ENCODE measurements around the gene CRYBG2. TPM values are rescaled to one million over a fixed set of nuclear protein-coding genes. Genes with fewer than 3 reads are reported as not detected.
A peak's percentile ranks its signal among the peaks of the same experiment; 100 is the strongest.
"Not testable (repeated sequence)": the region's sequence is repeated elsewhere in the genome, so short reads cannot be mapped to it uniquely, and the experiment has no call there.

CRYBG2 gene
- total and polyA plus RNA-seq, 10 of the 15 experiments (the other 5 are each of a cell fraction or from before 2014, with no cell fraction given), result 0.03 to 1.2 (median 0.11) TPM; not detected in 4

- CTCF ChIA-PET, result interaction anchor here (1.0 to 5.4 kb wide), 10 partner anchors 8 to 141 kb away, joined by 3 to 40 read pairs (median 5); partner anchors contain the start of genes CEP85 and SH3BGRL3
- H3K4me2 ChIP-seq (ENCODE audit: control insufficient read depth, insufficient read depth); H2AFZ ChIP-seq (ENCODE audit: control insufficient read depth, low read depth, low read length); H3K9me3 ChIP-seq (replicated peaks; ENCODE audit: control insufficient read depth, insufficient read depth, low read length); BruUV-seq (replicated peaks); H3K27ac ChIP-seq (ENCODE audit: control insufficient read depth, insufficient read depth); intact Hi-C loops (cut with micrococcal nuclease; ENCODE audit: unreplicated experiment); H3K4me3 ChIP-seq; DNase-seq (ENCODE audit: low read depth, low spot score); ATAC-seq; H3K79me2 ChIP-seq (ENCODE audit: control insufficient read depth, insufficient read depth, low read length); H3K27me3 ChIP-seq (replicated peaks in 1 of 2; ENCODE audit: control insufficient read depth in 2 of 2, insufficient read depth in 2 of 2, low read length in 1 of 2); H3K9ac ChIP-seq (ENCODE audit: control insufficient read depth, insufficient read depth, low read length); in situ Hi-C loops (cut with MboI); H4K20me1 ChIP-seq (ENCODE audit: control insufficient read depth, insufficient read depth); H3K36me3 ChIP-seq (ENCODE audit: control insufficient read depth in 2 of 2, insufficient read depth in 2 of 2, low read length in 1 of 2): not testable (repeated sequence)
- TF ChIP-seq CREB1 (IDR thresholded peaks at IDR 0.05; ENCODE audit: low read depth), result 0 out of 2 replicates have a peak, but pooled peaks have one; percentile 46
- SMC1A ChIA-PET (ENCODE audit: uncharacterized antibody, unreplicated experiment), result interaction anchor here (1.2 to 2.4 kb wide), 6 partner anchors 8 to 59 kb away, joined by 3 to 10 read pairs (median 6); no protein-coding TSS in a partner anchor
- H3K4me1 ChIP-seq (ENCODE audit: control insufficient read depth, insufficient read depth, low read length), result peaks cover 22% of the 10 kb centered on the region
- RAD21 ChIA-PET (ENCODE audit: unreplicated experiment), result interaction anchor here (1.0 to 1.9 kb wide), 3 partner anchors 43 to 90 kb away, joined by 3 to 6 read pairs (median 4); no protein-coding TSS in a partner anchor
- peak; percentile 80 for FAIRE-seq
- POLR2A ChIA-PET, result interaction anchor here (1.2 kb wide), 1 partner anchor 10 kb away, joined by 3 read pairs; no protein-coding TSS in a partner anchor
- 50% methylated on average over 2 of the region's 2 CpGs for WGBS (ENCODE audit: insufficient coverage, insufficient replicate concordance, low lambda C conversion rate, missing lambda C conversion rate)
Observed at GRCh38 chr1:26374361-26374760, 20.4 kb upstream of the CRYBG2 start.

- no TSS peak for BruUV-seq (replicated peaks)
- intact Hi-C loops (cut with micrococcal nuclease; ENCODE audit: unreplicated experiment), result no loop called here
Observed at GRCh38 chr1:26373789-26374188, 19.9 kb upstream of the CRYBG2 start.

More at GRCh38 chr1:26373789-26374188, 19.9 kb upstream of the CRYBG2 start:
- Histone ChIP-seq H3K36me3 (ENCODE audit: control insufficient read depth in 2 of 2, insufficient read depth in 2 of 2, low read length in 1 of 2) (no peaks in the 10 kb centered on the region), H3K4me3 (no peak overlapping the region), H3K9me3 (replicated peaks; ENCODE audit: control insufficient read depth, insufficient read depth, low read length) (no peaks in the 10 kb centered on the region; the same call in 2 of the 3 replicates), H3K79me2 (ENCODE audit: control insufficient read depth, insufficient read depth, low read length) (no peaks in the 10 kb centered on the region), H3K27me3 (replicated peaks in 1 of 2; ENCODE audit: control insufficient read depth in 2 of 2, insufficient read depth in 2 of 2, low read length in 1 of 2) (no peaks in the 10 kb centered on the region), H3K9ac (ENCODE audit: control insufficient read depth, insufficient read depth, low read length) (no peak overlapping the region), H3K27ac (ENCODE audit: control insufficient read depth, insufficient read depth) (no peak overlapping the region), H3K4me2 (ENCODE audit: control insufficient read depth, insufficient read depth) (no peak overlapping the region), H4K20me1 (ENCODE audit: control insufficient read depth, insufficient read depth) (no peaks in the 10 kb centered on the region), H3K4me1 (ENCODE audit: control insufficient read depth, insufficient read depth, low read length) (peaks cover 21% of the 10 kb centered on the region), H2AFZ (ENCODE audit: control insufficient read depth, low read depth, low read length) (no peak overlapping the region)
- in situ Hi-C loops (cut with MboI), result no loop called here
- 18% methylated on average over 2 of the region's 2 CpGs for WGBS (ENCODE audit: insufficient coverage, insufficient replicate concordance, low lambda C conversion rate, missing lambda C conversion rate)
- ChIA-PET RAD21 (ENCODE audit: unreplicated experiment) (interaction anchor here (0.8 to 1.9 kb wide), 4 partner anchors 8 to 89 kb away, joined by 3 to 4 read pairs (median 4); no protein-coding TSS in a partner anchor), POLR2A (interaction anchor here (0.6 to 1.2 kb wide), 2 partner anchors 10 to 1023 kb away, joined by 3 read pairs; no protein-coding TSS in a partner anchor), CTCF (interaction anchor here (1.0 to 5.0 kb wide), 10 partner anchors 8 to 140 kb away, joined by 3 to 40 read pairs (median 5); partner anchors contain the start of genes CEP85 and SH3BGRL3), SMC1A (ENCODE audit: uncharacterized antibody, unreplicated experiment) (interaction anchor here (1.0 to 2.4 kb wide), 7 partner anchors 8 to 88 kb away, joined by 3 to 9 read pairs (median 4); no protein-coding TSS in a partner anchor)
- FAIRE-seq, result no peak
- TF ChIP-seq IKZF2 (IDR thresholded peaks at IDR 0.05) (0 out of 4 replicates have a peak, but pooled peaks of 1 of the 2 experiments have one; percentile 8), IKZF1 (conservative IDR thresholded peaks at IDR 0.05) (0 out of 2 replicates have a peak, but pooled peaks have one; percentile 13), TCF12 (IDR thresholded peaks at IDR 0.05; ENCODE audit: low read depth, low read length) (no peak)
- DNase-seq (ENCODE audit: low read depth, low spot score), result no peak
- no peak; the same call in 2 of the 3 replicates for ATAC-seq

Measured in GM12878 (cell line).